BE2C (cell line): ENCODE data around the gene RSU1.

Source experiments
- DNase-seq: peaks from one replicate; pipeline ENCODE4 v3.0.0-alpha.2; 2020
- H3K27me3 ChIP-seq: fragments of 250-450 bp; sonication (Bioruptor Pico); 2 replicates; pipeline ENCODE4 v1.5.1; 2020; ENCODE audit warnings: mild to moderate bottlenecking
- H3K36me3 ChIP-seq: fragments of 250-450 bp; sonication (Bioruptor Pico); 2 replicates; pipeline ENCODE4 v1.5.1; 2020; ENCODE audit warnings: mild to moderate bottlenecking
- H3K4me1 ChIP-seq: fragments of 250-450 bp; sonication (Bioruptor Pico); 2 replicates; pipeline ENCODE4 v1.5.1; 2020
- H3K4me3 ChIP-seq: 2 replicates; pipeline ENCODE4 v1.5.1; 2011; ENCODE audit warnings: low read depth, low read length
- H3K9me3 ChIP-seq: fragments of 250-450 bp; sonication (Bioruptor Pico); 2 replicates; pipeline ENCODE4 v1.5.1; 2020
- CTCF ChIP-seq: IDR thresholded peaks from 2 replicates; pipeline ENCODE4 v1.5.1; 2012; ENCODE audit warnings: mild to moderate bottlenecking, low read depth, low read length

The RSU1 gene

GRCh38 chr10:16724509-16724908 lies 92.7 kb downstream of the RSU1 start:
- no peak overlapping the region for H3K4me3 ChIP-seq
- H3K27me3 ChIP-seq = no peaks in the 10 kb centered on the region
- H3K36me3 ChIP-seq = no peaks in the 10 kb centered on the region
- TF ChIP-seq CTCF = no peak
- H3K9me3 ChIP-seq = no peaks in the 10 kb centered on the region
- no peak for DNase-seq
- no peaks in the 10 kb centered on the region for H3K4me1 ChIP-seq

- Histone ChIP-seq H3K4me3 (no peak overlapping the region), H3K4me1 (no peaks in the 10 kb centered on the region), H3K27me3 (no peaks in the 10 kb centered on the region), H3K9me3 (no peaks in the 10 kb centered on the region), H3K36me3 (no peaks in the 10 kb centered on the region)
- DNase-seq = no peak
- TF ChIP-seq CTCF = no peak
Measured at GRCh38 chr10:16720812-16721211, 96.4 kb downstream of the RSU1 start.

- H3K27me3 ChIP-seq = no peaks in the 10 kb centered on the region
- H3K36me3 ChIP-seq = no peaks in the 10 kb centered on the region
- no peaks in the 10 kb centered on the region for H3K9me3 ChIP-seq
- H3K4me3 ChIP-seq = no peak overlapping the region
- no peak for DNase-seq
- TF ChIP-seq CTCF = no peak
- no peaks in the 10 kb centered on the region for H3K4me1 ChIP-seq
Measured at GRCh38 chr10:16717622-16718395, 99.4 kb downstream of the RSU1 start.

GRCh38 chr10:16716051-16716450 lies 101.2 kb downstream of the RSU1 start:
- no peak for TF ChIP-seq CTCF
- H3K4me3 ChIP-seq = no peak overlapping the region
- H3K36me3 ChIP-seq = no peaks in the 10 kb centered on the region
- H3K4me1 ChIP-seq = no peaks in the 10 kb centered on the region
- no peak for DNase-seq
- H3K27me3 ChIP-seq = no peaks in the 10 kb centered on the region
- H3K9me3 ChIP-seq = no peaks in the 10 kb centered on the region

- no peaks in the 10 kb centered on the region for H3K27me3 ChIP-seq
- no peaks in the 10 kb centered on the region for H3K9me3 ChIP-seq
Measured at GRCh38 chr10:16713290-16713689, 103.9 kb downstream of the RSU1 start.

More at GRCh38 chr10:16713290-16713689, 103.9 kb downstream of the RSU1 start:
- Histone ChIP-seq H3K36me3 (no peaks in the 10 kb centered on the region), H3K4me3 (no peak overlapping the region), H3K4me1 (no peaks in the 10 kb centered on the region)
- DNase-seq = no peak
- no peak for TF ChIP-seq CTCF
